NCI-H2171 (cell line): ENCODE data around the gene PRL.

Experiments used
- DNase-seq: peaks from one replicate; lab custom pipeline; 2025; lab: John Stamatoyannopoulos, UW

Gene PRL

GRCh38 chr6:22296936-22297335, at the start of gene PRL:
PRL (minus strand) TSS chr6:22297036; CDS start chr6:22296982, 54 bp downstream.
- DNase-seq = no peak

- DNase-seq = no peak
Measured at GRCh38 chr6:22343864-22344263, 47.0 kb upstream of the PRL start.

- no peak for DNase-seq
Measured at GRCh38 chr6:22334778-22335177, 37.9 kb upstream of the PRL start.

GRCh38 chr6:22333802-22334201, 37.0 kb upstream of the PRL start:
- no peak for DNase-seq

GRCh38 chr6:22332711-22333110, 35.9 kb upstream of the PRL start:
- no peak for DNase-seq

- no peak for DNase-seq
Measured at GRCh38 chr6:22332216-22332615, 35.4 kb upstream of the PRL start.

- DNase-seq = no peak
Measured at GRCh38 chr6:22330941-22331340, 34.1 kb upstream of the PRL start.

GRCh38 chr6:22328474-22328873, 31.6 kb upstream of the PRL start:
- DNase-seq = no peak

- DNase-seq = no peak
Measured at GRCh38 chr6:22327881-22328280, 31.0 kb upstream of the PRL start.

- no peak for DNase-seq
Measured at GRCh38 chr6:22326500-22326899, 29.7 kb upstream of the PRL start.

GRCh38 chr6:22325481-22325880, 28.6 kb upstream of the PRL start:
- DNase-seq = no peak

- DNase-seq = no peak
Measured at GRCh38 chr6:22323848-22324247, 27.0 kb upstream of the PRL start.

GRCh38 chr6:22322103-22323030, 25.5 kb upstream of the PRL start:
- peak; percentile 64 for DNase-seq

GRCh38 chr6:22320750-22321149, 23.9 kb upstream of the PRL start:
- no peak for DNase-seq

GRCh38 chr6:22318404-22318803, 21.6 kb upstream of the PRL start:
- no peak for DNase-seq

GRCh38 chr6:22313796-22314195, 17.0 kb upstream of the PRL start:
- DNase-seq = no peak

- no peak for DNase-seq
Measured at GRCh38 chr6:22308939-22309338, 12.1 kb upstream of the PRL start.

GRCh38 chr6:22306741-22307466, 10.1 kb upstream of the PRL start:
- DNase-seq = peak; percentile 68

GRCh38 chr6:22302838-22303237, 6.0 kb upstream of the PRL start:
- no peak for DNase-seq

GRCh38 chr6:22300273-22300998, 3.6 kb upstream of the PRL start:
- DNase-seq = no peak

GRCh38 chr6:22298475-22298890, 1.6 kb upstream of the PRL start:
- DNase-seq = no peak

GRCh38 chr6:22296067-22296466, 769 bp downstream of the PRL start:
- no peak for DNase-seq

- peak; percentile 85 for DNase-seq
Measured at GRCh38 chr6:22295145-22295544, 1.7 kb downstream of the PRL start.
